IMR-90 (cell line): ENCODE results near the gene ITPRID1. TPM values are rescaled to one million over a fixed set of nuclear protein-coding genes. Genes with fewer than 3 reads are reported as not detected.

ENCODE experiments used
- ATAC-seq: fragments of 200-7000 bp; cut with Tn5 transposase; 2 replicates; pipeline ENCODE4 v1.9.1; 2020; ENCODE audit warnings: low read depth, mild to moderate bottlenecking, moderate library complexity
- BruUV-seq: library from RNA; stranded (reverse); fragments of 400-500 nt; replicated peaks from 2 replicates; lab custom pipeline; 2021; lab: Mats Ljungman, UMichigan
- CTCF ChIA-PET: fragments of 300-600 bp; formaldehyde crosslinking; extraction: SDS; loops from one replicate; lab custom pipeline; 2021; ENCODE audit warnings: antibody characterized with exemption; lab: Yijun Ruan, JAX
- POLR2A ChIA-PET: fragments of 300-600 bp; sonication (Branson Sonifier 250); formaldehyde crosslinking; loops from one replicate; lab custom pipeline; 2022; ENCODE audit warnings: antibody characterized with exemption; ENCODE audit not compliant: unreplicated experiment; lab: Charles Lee
- DNase-seq: peaks from one replicate; pipeline ENCODE4 v3.0.0; 2013
- H2AFZ ChIP-seq: replicated peaks from 2 replicates; pipeline ENCODE3; 2013; ENCODE audit warnings: low read length, mild to moderate bottlenecking; ENCODE audit not compliant: poor library complexity
- H2AK5ac ChIP-seq: 2 replicates; pipeline ENCODE4 v1.6.1; 2013; ENCODE audit warnings: low read depth, low read length, inconsistent platforms
- H2AK9ac ChIP-seq: replicated peaks from 2 replicates; pipeline ENCODE3; 2013; ENCODE audit warnings: mild to moderate bottlenecking, low read depth, low read length, moderate library complexity; ENCODE audit not compliant: poor library complexity
- H2BK120ac ChIP-seq: 2 replicates; pipeline ENCODE4 v1.6.1; 2013; ENCODE audit warnings: low read depth, low read length, inconsistent platforms
- H2BK15ac ChIP-seq: 3 replicates; pipeline ENCODE4 v1.6.1; 2013; ENCODE audit warnings: low read depth, low read length, inconsistent platforms
- H2BK20ac ChIP-seq: 2 replicates; pipeline ENCODE4 v1.6.1; 2013; ENCODE audit warnings: low read depth, mild to moderate bottlenecking, inconsistent platforms, low read length, moderate library complexity
- H2BK5ac ChIP-seq: 2 replicates; pipeline ENCODE4 v1.6.1; 2013; ENCODE audit warnings: mild to moderate bottlenecking, low read depth, low read length, inconsistent platforms; ENCODE audit not compliant: poor library complexity, severe bottlenecking
- H3K14ac ChIP-seq: replicated peaks from 2 replicates; pipeline ENCODE4 v1.6.1; 2013; ENCODE audit warnings: low read depth, low read length, inconsistent platforms
- H3K18ac ChIP-seq: 2 replicates; pipeline ENCODE4 v1.6.1; 2013; ENCODE audit warnings: low read depth, low read length, control low read depth
- H3K23ac ChIP-seq: 2 replicates; pipeline ENCODE4 v1.6.1; 2013; ENCODE audit warnings: low read depth, low read length, inconsistent platforms
- H3K27ac ChIP-seq: 2 replicates; pipeline ENCODE4 v1.5.1; 2013; ENCODE audit warnings: mild to moderate bottlenecking, control low read depth, low read length; ENCODE audit not compliant: insufficient read depth
- H3K27me3 ChIP-seq: 2 replicates; pipeline ENCODE4 v1.6.1; 2013; ENCODE audit warnings: low read length; ENCODE audit not compliant: control insufficient read depth, insufficient read depth
- H3K36me3 ChIP-seq: 2 replicates; pipeline ENCODE4 v1.6.1; 2013; ENCODE audit warnings: low read length, mixed read lengths; ENCODE audit not compliant: control insufficient read depth, insufficient read depth
- H3K4ac ChIP-seq: 2 replicates; pipeline ENCODE4 v1.6.1; 2013; ENCODE audit warnings: low read depth, low read length, inconsistent platforms
- H3K4me1 ChIP-seq: 2 replicates; pipeline ENCODE4 v1.6.1; 2013; ENCODE audit warnings: low read length, mixed read lengths; ENCODE audit not compliant: control insufficient read depth, insufficient read depth
- H3K4me2 ChIP-seq: 2 replicates; pipeline ENCODE4 v1.6.1; 2013; ENCODE audit warnings: low read depth, mild to moderate bottlenecking, control low read depth, low read length, moderate library complexity
- H3K4me3 ChIP-seq: 2 replicates; pipeline ENCODE4 v1.5.1; 2013; ENCODE audit warnings: low read depth, mild to moderate bottlenecking, control low read depth, low read length, moderate library complexity; ENCODE audit not compliant: insufficient read depth
- H3K56ac ChIP-seq: 2 replicates; pipeline ENCODE4 v1.6.1; 2013; ENCODE audit warnings: low read length, inconsistent platforms; ENCODE audit not compliant: insufficient read depth; ENCODE audit errors: extremely low read depth
- H3K79me1 ChIP-seq, 2 experiments: 2 replicates each; pipeline ENCODE4 v1.6.1; 2013; ENCODE audit warnings: low read length in 2 of 2, inconsistent platforms in 1 of 2, low read depth in 1 of 2
- H3K9ac ChIP-seq: 2 replicates; pipeline ENCODE4 v1.6.1; 2013; ENCODE audit warnings: low read depth, low read length, control low read depth
- H3K9me1 ChIP-seq: 2 replicates; pipeline ENCODE4 v1.6.1; 2013; ENCODE audit warnings: low read length, inconsistent platforms; ENCODE audit not compliant: insufficient read depth
- H3K9me3 ChIP-seq: 2 replicates; pipeline ENCODE4 v1.6.1; 2013; ENCODE audit warnings: low read length; ENCODE audit not compliant: control insufficient read depth, insufficient read depth
- H4K20me1 ChIP-seq: 2 replicates; pipeline ENCODE4 v1.6.1; 2013; ENCODE audit warnings: low read length, inconsistent platforms; ENCODE audit not compliant: insufficient read depth
- H4K5ac ChIP-seq: 2 replicates; pipeline ENCODE4 v1.6.1; 2013; ENCODE audit warnings: mild to moderate bottlenecking, low read depth, low read length, control low read depth
- H4K8ac ChIP-seq, 2 experiments: 2 replicates each; pipeline ENCODE4 v1.6.1; 2013; ENCODE audit warnings: low read depth in 2 of 2, low read length in 2 of 2, control low read depth in 1 of 2, inconsistent platforms in 1 of 2
- H4K91ac ChIP-seq: 2 replicates; pipeline ENCODE4 v1.6.1; 2013; ENCODE audit warnings: low read depth, low read length, inconsistent platforms; ENCODE audit not compliant: insufficient read depth
- BHLHE40 ChIP-seq: fragments of 150-350 bp; IDR thresholded peaks from 2 replicates; pipeline ENCODE4 v1.6.1; 2016; ENCODE audit warnings: mild to moderate bottlenecking, low read depth, low read length
- CEBPB ChIP-seq: IDR thresholded peaks from 2 replicates; pipeline ENCODE4 v1.6.1; 2012; ENCODE audit warnings: low read depth, low read length, improper control_type of control experiment
- CTCF ChIP-seq: conservative IDR thresholded peaks from 2 replicates; pipeline ENCODE4 v1.5.1; 2012; ENCODE audit warnings: mild to moderate bottlenecking, low read depth, low read length, improper control_type of control experiment
- ELK1 ChIP-seq: fragments of 150-350 bp; IDR thresholded peaks from 2 replicates; pipeline ENCODE4 v1.6.1; 2016; ENCODE audit warnings: low read depth, mild to moderate bottlenecking, low read length, moderate library complexity, borderline replicate concordance
- FOS ChIP-seq: fragments of 150-350 bp; IDR thresholded peaks from 2 replicates; pipeline ENCODE4 v1.6.1; 2016; ENCODE audit warnings: low read depth, low read length
- MXI1 ChIP-seq: IDR thresholded peaks from 2 replicates; pipeline ENCODE4 v1.6.1; 2012; ENCODE audit warnings: low read depth, mild to moderate bottlenecking, low read length, moderate library complexity, borderline replicate concordance
- NFE2L2 ChIP-seq: fragments of 150-350 bp; IDR thresholded peaks from 2 replicates; pipeline ENCODE4 v1.6.1; 2016; ENCODE audit warnings: low read depth, mild to moderate bottlenecking, low read length
- POLR2A ChIP-seq: IDR thresholded peaks from 2 replicates; pipeline ENCODE4 v1.6.1; 2012; ENCODE audit warnings: mild to moderate bottlenecking, low read depth, low read length
- RAD21 ChIP-seq: IDR thresholded peaks from 2 replicates; pipeline ENCODE4 v1.6.1; 2012; ENCODE audit warnings: low read length, improper control_type of control experiment
- RCOR1 ChIP-seq: IDR thresholded peaks from 2 replicates; pipeline ENCODE4 v1.6.1; 2012; ENCODE audit warnings: mild to moderate bottlenecking, low read length, improper control_type of control experiment; ENCODE audit not compliant: insufficient replicate concordance
- SMC3 ChIP-seq: fragments of 150-350 bp; IDR thresholded peaks from 2 replicates; pipeline ENCODE4 v1.6.1; 2016; ENCODE audit warnings: low read depth, mild to moderate bottlenecking, antibody characterized with exemption, low read length, moderate library complexity
- WGBS, 2 experiments: methylation state at CpG; one replicate each; pipeline versions ENCODE4 v1.1.5 to v1.1.7; 2013; ENCODE audit warnings: missing lambda C conversion rate in 2 of 2; ENCODE audit not compliant: insufficient read length in 1 of 2; ENCODE audit errors: extremely low coverage in 2 of 2; 5-methylcytosine and 5-hydroxymethylcytosine counted together
- dilution Hi-C: fragments of 300-500 bp; cut with HindIII; formaldehyde crosslinking; loops from one replicate; pipeline ENCODE4 v1.14.3; 2018; ENCODE audit warnings: low sequenced_read_pairs; ENCODE audit not compliant: unreplicated experiment
- in situ Hi-C: fragments of 300-500 bp; cut with MboI; formaldehyde crosslinking; loops from 3 replicates; pipeline ENCODE4 v1.14.3; 2019; ENCODE audit warnings: low sequenced_read_pairs, inconsistent platforms, mixed read lengths
- intact Hi-C: fragments of 100-400 bp; cut with micrococcal nuclease; formaldehyde crosslinking; loops from 2 replicates; pipeline ENCODE4 v1.10.0; 2022
- polyA plus RNA-seq, 3 experiments: library from polyadenylated mRNA; depleted of rRNA; stranded (reverse); fragments of >200 nt; gene quantifications; 2 replicates each; pipeline ENCODE4 v1.2.3, GENCODE V29; 2012; ENCODE audit warnings: low replicate concordance in 1 of 3
- total RNA-seq: library from RNA; depleted of rRNA; stranded (reverse); fragments of >200 nt; gene quantifications from 2 replicates; pipeline ENCODE4 v1.2.3, GENCODE V29; 2012
- TF ChIP-seq, protein P1 (sequence below): fragments of 150-350 bp; IDR thresholded peaks from 2 replicates; pipeline ENCODE4 v1.6.1; 2017; ENCODE audit warnings: mild to moderate bottlenecking, antibody characterized with exemption, low read length, low read depth

The ITPRID1 gene
- total and polyA plus RNA-seq, 2 of the 4 experiments (the other 2 are of a cell fraction) = not detected

DNA sequence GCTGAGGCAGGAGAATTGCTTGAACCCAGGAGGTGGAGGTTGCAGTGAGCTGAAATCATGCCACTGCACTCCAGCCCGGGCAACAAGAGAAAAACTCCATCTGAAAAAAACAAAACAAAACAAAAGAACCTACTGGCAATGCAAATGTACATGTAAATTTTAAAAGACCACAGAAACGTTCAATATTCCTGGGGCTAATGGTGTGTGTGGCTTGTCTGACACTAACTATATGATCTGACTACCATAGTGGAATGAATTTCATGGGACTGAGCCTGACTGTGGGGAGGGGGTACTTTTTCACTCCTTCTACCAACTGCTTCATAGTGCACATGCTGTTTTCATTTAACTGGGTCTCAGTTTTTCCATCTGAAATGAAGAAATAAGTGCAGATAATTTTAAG is 69.6 kb downstream of the ITPRID1 start:
- Histone ChIP-seq H3K4me1 (no peaks in the 10 kb centered on the region), H3K56ac (no peak overlapping the region), H2BK5ac (no peak overlapping the region), H2BK20ac (no peak overlapping the region), H4K8ac (no peak overlapping the region), H3K4me2 (no peak overlapping the region), H3K18ac (no peak overlapping the region), H3K14ac (no peak overlapping the region), H3K9me3 (no peaks in the 10 kb centered on the region), H2AK5ac (no peak overlapping the region), H3K79me1 (no peaks in the 10 kb centered on the region), H4K20me1 (no peaks in the 10 kb centered on the region), H4K91ac (no peak overlapping the region), H3K4me3 (no peak overlapping the region), H3K23ac (no peak overlapping the region), H3K9me1 (no peaks in the 10 kb centered on the region), H2AFZ (no peak overlapping the region), H4K5ac (no peak overlapping the region), H3K9ac (no peak overlapping the region), H2BK15ac (no peak overlapping the region), H3K27me3 (no peaks in the 10 kb centered on the region), H2AK9ac (no peak overlapping the region), H2BK120ac (no peak overlapping the region), H3K4ac (no peak overlapping the region), H3K27ac (no peak overlapping the region), H3K36me3 (no peaks in the 10 kb centered on the region)
- CTCF ChIA-PET = no interaction called here
- BruUV-seq = no TSS peak
- ATAC-seq (no peak), DNase-seq (no peak)
- intact Hi-C loops = no loop called here
- POLR2A ChIA-PET = no interaction called here
- dilution Hi-C loops = no loop called here
- in situ Hi-C loops = no loop called here
- WGBS, 2 experiments = no CpG with 5 or more reads among the region's 2 CpGs
- no peak for TF ChIP-seq SMC3
- no peak for TF ChIP-seq FOS
- TF ChIP-seq CEBPB = no peak
- TF ChIP-seq CTCF = no peak
- TF ChIP-seq RAD21 = no peak
- no peak for TF ChIP-seq POLR2A
- TF ChIP-seq RCOR1 = no peak
- no peak for TF ChIP-seq MXI1
- no peak for TF ChIP-seq ELK1
- TF ChIP-seq BHLHE40 = no peak
- TF ChIP-seq NFE2L2 = no peak
- TF ChIP-seq, protein P1, sequence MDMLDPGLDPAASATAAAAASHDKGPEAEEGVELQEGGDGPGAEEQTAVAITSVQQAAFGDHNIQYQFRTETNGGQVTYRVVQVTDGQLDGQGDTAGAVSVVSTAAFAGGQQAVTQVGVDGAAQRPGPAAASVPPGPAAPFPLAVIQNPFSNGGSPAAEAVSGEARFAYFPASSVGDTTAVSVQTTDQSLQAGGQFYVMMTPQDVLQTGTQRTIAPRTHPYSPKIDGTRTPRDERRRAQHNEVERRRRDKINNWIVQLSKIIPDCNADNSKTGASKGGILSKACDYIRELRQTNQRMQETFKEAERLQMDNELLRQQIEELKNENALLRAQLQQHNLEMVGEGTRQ = no peak
